H54 (cell line): ENCODE results near the gene PTDSS2.

ENCODE experiments used
- DNase-seq: peaks from one replicate; pipeline ENCODE4 v3.0.0; 2011; ENCODE audit warnings: low spot score, mixed read lengths; ENCODE audit not compliant: insufficient read length
- FAIRE-seq: peaks from 3 replicates; lab custom pipeline; 2011; peaks lifted over from hg19 to GRCh38; lab: Jason Lieb, UNC
- POLR2A ChIP-seq: IDR thresholded peaks from 2 replicates; pipeline ENCODE4 v1.6.1; 2011; ENCODE audit warnings: low read depth, mild to moderate bottlenecking, low read length

The PTDSS2 gene

DNA sequence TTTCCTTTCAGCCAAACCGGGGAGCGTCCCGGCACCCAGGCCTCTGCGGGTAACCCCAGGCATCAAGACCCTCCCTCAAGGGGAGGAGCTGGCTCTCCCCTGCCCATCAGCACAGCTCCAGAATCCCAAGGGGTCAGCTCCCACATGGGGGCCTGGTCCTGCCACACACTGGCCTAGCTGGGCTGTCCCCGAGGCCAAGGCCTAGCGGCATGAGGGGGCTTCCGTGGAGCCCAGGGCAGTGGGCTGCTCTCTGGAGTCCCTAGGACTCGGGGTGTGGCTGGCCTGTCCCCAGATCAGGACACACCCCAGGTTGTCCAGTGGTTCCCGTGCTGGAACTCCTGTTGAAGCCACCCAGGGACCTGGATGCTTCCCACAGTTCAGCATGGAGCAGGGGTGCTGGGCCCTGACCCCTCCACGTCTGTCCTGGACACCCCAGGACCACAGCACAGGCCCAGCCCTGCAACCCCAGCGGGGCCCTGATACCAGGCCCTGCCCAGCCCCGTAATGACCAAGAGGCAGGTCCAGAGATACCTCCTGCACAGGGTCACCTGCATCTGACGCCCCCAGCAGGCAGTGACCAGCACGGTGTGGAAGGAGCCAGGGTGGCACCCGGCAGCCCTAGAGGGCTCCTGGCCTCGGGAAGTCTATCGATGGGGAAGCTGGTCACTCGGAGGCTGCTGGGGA is 79.8 kb downstream of the PTDSS2 start:
- no peak for DNase-seq
- no peak for FAIRE-seq
- TF ChIP-seq POLR2A: no peak

GRCh38 chr11:530960-531831 is 81.1 kb downstream of the PTDSS2 start:
- no peak for TF ChIP-seq POLR2A
- no peak for DNase-seq
- no peak for FAIRE-seq

DNA sequence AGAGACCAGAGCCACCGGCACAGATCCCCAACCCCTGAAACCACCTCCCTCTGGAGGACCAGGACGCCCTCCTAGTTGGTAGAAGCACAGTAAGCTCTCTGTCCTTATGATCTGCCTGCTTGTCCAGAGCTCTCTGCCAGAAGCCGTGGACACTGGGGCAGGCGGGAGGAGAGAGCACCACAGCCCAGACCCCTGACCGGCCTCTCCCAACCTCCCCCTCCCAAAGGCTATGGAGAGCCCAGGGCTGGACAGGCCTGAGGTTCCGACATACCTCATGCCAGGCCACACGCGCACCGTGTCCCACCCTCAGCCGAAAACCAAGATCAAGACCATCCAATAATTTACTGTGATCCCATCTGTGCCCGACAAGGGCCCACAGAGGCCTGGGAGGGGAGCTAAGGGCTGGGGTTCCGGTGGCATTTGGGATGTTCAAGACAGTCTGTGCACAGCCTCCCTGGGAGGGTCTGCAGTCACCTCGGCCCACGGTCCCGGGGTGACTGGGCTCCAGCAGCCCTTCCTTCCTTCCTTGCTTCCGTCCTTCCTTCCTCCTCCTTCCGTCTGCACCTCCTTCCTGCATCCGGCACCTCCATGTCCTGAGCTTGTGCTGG is 81.9 kb downstream of the PTDSS2 start:
- no peak for DNase-seq
- no peak for TF ChIP-seq POLR2A
- no peak for FAIRE-seq

DNA sequence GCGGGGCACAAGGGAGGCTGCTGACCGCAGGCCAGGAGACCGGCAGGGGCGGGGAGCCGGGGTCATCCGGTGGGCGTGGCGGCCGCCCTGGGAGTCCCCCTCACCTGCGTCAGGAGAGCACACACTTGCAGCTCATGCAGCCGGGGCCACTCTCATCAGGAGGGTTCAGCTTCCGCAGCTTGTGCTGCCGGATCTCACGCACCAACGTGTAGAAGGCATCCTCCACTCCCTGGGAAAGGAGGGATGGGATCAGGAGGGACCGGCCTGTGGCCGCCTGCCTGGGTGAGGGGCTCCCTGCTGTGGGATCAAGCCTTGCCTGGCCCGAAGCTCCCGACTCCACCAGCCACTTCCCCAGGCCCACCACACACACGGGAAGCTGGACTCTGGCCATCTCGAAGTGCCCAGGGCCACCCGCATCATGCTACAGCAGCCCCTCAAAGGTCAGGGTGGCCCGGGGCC is 82.5 kb downstream of the PTDSS2 start:
- no peak for TF ChIP-seq POLR2A
- FAIRE-seq: no peak
- no peak for DNase-seq

DNA sequence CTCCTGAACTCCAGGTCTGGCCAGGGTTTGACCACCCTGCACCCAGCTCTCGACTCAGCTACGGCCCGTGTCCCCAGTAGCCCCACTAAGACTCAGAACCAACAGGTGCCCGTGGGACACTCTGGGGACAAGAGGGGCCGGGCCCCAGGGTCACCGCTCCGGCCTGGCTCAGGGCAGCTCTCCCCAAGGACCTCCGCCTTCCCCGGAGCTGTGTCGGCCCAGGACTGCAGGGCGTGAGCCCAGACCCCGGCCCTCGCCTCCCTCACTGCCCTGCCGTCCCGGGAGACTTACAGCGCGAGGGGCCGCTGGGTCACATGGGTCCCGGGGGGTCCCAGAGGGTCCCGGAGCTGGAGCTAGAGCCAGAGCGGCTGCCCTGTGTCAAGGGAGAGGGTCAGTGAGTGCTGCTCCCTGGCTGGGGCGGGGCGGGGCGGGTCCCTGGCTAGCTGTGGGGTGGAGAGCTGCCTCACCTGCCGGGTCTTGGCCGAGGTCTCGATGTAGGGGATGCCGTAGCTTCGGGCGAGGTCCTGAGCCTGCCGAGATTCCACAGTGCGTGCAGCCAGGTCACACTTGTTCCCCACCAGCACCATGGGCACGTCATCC is 83.0 kb downstream of the PTDSS2 start:
- TF ChIP-seq POLR2A: no peak
- FAIRE-seq (no peak), DNase-seq (no peak)

- no peak for TF ChIP-seq POLR2A
- FAIRE-seq: no peak
- DNase-seq: no peak
Measured at GRCh38 chr11:533586-534395, 83.7 kb downstream of the PTDSS2 start.

GRCh38 chr11:534396-535209 is 84.5 kb downstream of the PTDSS2 start:
- DNase-seq: no peak
- FAIRE-seq: no peak
- TF ChIP-seq POLR2A: 0 out of 2 replicates have a peak, but pooled peaks have one; percentile 13

DNA sequence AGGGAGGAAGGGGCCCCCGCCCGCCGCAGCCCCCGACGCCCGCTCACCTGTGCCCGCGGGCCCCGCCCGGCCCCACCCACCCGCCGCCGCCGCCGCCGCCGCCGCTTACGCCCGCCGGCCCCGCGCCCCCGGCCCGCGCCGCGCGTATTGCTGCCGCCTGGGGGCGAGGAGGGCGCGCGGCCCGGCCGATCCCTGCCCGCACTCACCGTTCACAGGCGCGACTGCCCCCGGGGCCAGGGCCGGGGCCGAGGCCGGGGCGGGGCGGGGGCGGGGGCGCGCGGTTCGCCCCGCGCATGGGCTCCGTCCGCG is 85.1 kb downstream of the PTDSS2 start:
- DNase-seq (no peak), FAIRE-seq (no peak)
- no peak for TF ChIP-seq POLR2A

GRCh38 chr11:535519-536454 is 85.7 kb downstream of the PTDSS2 start, which contains the start of gene HRAS:
Gene HRAS, minus strand, starts transcription at chr11:535576.
- DNase-seq (peak; percentile 100), FAIRE-seq (no peak)
- peak; percentile 75 for TF ChIP-seq POLR2A

DNA sequence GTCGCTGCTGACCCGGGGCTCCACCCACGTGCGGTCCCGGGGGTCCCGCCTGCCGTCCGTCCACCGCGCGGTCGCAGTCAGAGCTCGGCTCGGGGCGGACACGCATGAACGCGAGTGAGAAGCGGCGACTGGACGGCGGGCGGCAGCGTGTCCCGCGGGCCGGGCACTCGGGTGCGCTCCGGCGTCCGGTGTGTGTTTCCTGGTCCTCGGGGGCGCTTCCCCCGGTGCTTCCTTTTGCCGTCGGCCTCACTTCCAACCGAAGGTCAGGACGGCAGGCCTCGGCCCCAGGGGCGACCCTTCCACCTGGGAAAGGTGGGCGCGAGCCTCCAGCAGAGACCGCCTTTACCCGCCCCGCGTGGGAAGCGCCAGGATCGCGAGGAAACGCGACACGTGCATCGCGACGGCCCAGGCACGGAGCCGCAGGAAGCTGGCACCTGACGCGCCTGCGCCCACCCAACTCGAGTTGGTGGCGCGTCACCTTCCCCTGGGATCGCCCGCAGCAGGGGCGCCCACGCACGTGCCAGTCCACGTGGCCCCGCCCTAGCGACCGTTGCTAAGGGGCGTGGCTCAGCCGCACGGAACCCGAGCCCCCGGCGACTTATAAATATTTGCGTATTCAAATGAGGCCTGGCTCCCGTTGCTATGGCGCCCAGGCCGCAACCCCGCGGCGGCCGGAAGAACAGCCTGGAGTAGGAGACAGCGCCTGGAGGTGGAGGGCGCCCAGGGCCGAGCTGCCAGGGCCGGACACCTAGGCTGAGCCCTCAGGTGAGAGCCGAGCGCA is 87.0 kb downstream of the PTDSS2 start, which contains the start of gene LRRC56:
TSS of gene LRRC56 (plus strand) at position 687 of the 781 bp plus-strand sequence. CDS start 3,158 bp downstream, outside the sequence.
- FAIRE-seq (no peak), DNase-seq (no peak)
- TF ChIP-seq POLR2A: no peak
